Right cardiac atrium (tissue), 5 donors: ENCODE measurements around the gene PDIA6. TPM values are rescaled to one million over a fixed set of nuclear protein-coding genes. Genes with fewer than 3 reads are reported as not detected.

ENCODE experiments used
- ATAC-seq, 2 donors: fragments of 200-7000 bp; cut with Tn5 transposase; one replicate each; pipeline versions ENCODE4 v1.8.0 to v1.9.1; 2020; ENCODE audit warnings: moderate library complexity in 2 of 2, mild to moderate bottlenecking in 1 of 2
- DNase-seq, 3 donors: peaks; one replicate each; pipeline ENCODE4 v3.0.0-alpha.2; 2020
- H3K27ac ChIP-seq: one replicate; pipeline ENCODE4 v1.5.1; 2013; ENCODE audit warnings: mild to moderate bottlenecking, low read length, control low read depth, moderate library complexity
- H3K27me3 ChIP-seq: one replicate; pipeline ENCODE4 v1.6.1; 2013; ENCODE audit not compliant: control insufficient read depth, insufficient read depth
- H3K4me1 ChIP-seq: one replicate; pipeline ENCODE4 v1.6.1; 2013; ENCODE audit warnings: low read length; ENCODE audit not compliant: control insufficient read depth, insufficient read depth
- H3K4me3 ChIP-seq: one replicate; pipeline ENCODE4 v1.5.1; 2013; ENCODE audit warnings: low read length, control low read depth
- H3K9me3 ChIP-seq: one replicate; pipeline ENCODE4 v1.6.1; 2013; ENCODE audit warnings: low read length; ENCODE audit not compliant: control insufficient read depth
- WGBS: extraction: QIAGEN DNeasy Blood & Tissue Kit; methylation state at CpG from one replicate; pipeline ENCODE4 v1.1.7; 2013; 5-methylcytosine and 5-hydroxymethylcytosine counted together
- intact Hi-C, 4 donors: fragments of 100-400 bp; cut with DNase I; formaldehyde crosslinking; loops; one replicate each; pipeline versions ENCODE4 v1.11.0 to v1.14.0; 2022 to 2023
- polyA plus RNA-seq: library from polyadenylated mRNA; stranded (reverse); fragments of 200-250 nt; gene quantifications from one replicate; pipeline ENCODE4 v1.2.3, GENCODE V29; 2013
- total RNA-seq, 4 donors: library from RNA; stranded (reverse); fragmentation: NEBNext Ultra II Directional; extraction: Animal tissue kit (Norgen Biotek cat#: 25700); gene quantifications; one replicate each; pipeline ENCODE4 v1.2.1, GENCODE V29; 2021
- donor health status: healthy with polysubstance abuse.
- donor health status: DM: no; HTN: yes; CAD: no.
- donor health status: DM: no; HTN: no; CAD: no.
- donor health status: DM: no; HTN: yes; CAD: no; lungs with severe emphysema.
- donor health status: DM: yes; HTN: yes; CAD: no.

PDIA6 gene
- total and polyA plus RNA-seq, 5 donors: 75.7 to 148 (median 122) TPM

DNA sequence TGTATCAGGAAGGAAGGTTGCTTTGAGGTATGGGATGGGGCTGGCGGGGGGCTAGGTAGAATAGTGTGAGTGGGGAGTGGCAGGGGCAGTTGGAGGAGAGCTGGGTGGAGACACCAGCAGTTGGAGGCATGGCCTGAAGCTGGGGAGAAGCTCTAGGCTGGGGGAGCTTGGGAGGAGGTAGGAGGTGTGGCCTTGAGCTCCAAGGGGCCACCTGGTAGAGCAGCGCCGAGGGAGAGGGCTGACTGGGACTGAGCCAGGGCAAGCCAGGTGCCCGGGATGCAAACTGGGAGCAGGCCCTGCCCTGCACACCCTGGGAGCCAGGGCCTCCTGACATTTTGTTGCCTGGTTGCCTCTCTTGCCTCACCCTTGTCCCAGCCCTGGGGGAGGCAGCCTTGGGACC is 33.1 kb upstream of the PDIA6 start:
- DNase-seq: peak in 1 of 3 donors; percentile 67
- no peaks in the 10 kb centered on the region for H3K4me1 ChIP-seq
- peaks cover 6% of the 10 kb centered on the region for H3K9me3 ChIP-seq
- H3K27me3 ChIP-seq: no peaks in the 10 kb centered on the region
- peak overlapping the region; percentile 96 for H3K27ac ChIP-seq
- WGBS: 50% methylated on average over 4 of the region's 4 CpGs
- peak overlapping the region; percentile 69 for H3K4me3 ChIP-seq
- ATAC-seq: peak; percentile 33 to 46
- intact Hi-C loops: no loop called here

DNA sequence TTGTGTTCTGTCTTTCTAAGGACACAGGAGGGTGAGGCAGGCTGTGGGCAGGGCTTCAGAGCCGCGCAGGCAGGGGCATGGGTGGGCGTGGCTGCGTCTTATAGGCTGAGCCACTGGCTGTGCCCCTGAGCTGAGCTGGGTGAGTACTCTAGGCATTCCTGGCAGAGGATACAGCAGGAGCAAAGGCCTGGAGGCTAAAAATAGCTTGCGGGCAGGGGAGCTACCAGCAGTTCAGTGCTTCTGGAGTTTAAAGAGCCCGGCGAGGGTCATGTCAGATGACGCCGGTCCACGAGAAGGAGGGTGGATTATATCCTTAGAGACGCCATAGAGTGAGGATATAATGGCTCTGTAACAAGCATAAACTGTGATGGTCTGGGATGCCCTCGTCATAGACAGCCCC is 31.5 kb upstream of the PDIA6 start:
- no peaks in the 10 kb centered on the region for H3K27me3 ChIP-seq
- ATAC-seq: peak; percentile 89 to 90
- peak overlapping the region; percentile 69 for H3K4me3 ChIP-seq
- intact Hi-C loops: no loop called here
- H3K4me1 ChIP-seq: no peaks in the 10 kb centered on the region
- 22% methylated on average over 12 of the region's 12 CpGs for WGBS
- H3K27ac ChIP-seq: peak overlapping the region; percentile 79
- H3K9me3 ChIP-seq: peaks cover 6% of the 10 kb centered on the region
- DNase-seq: peak; percentile 76 to 91 (median 89)

DNA sequence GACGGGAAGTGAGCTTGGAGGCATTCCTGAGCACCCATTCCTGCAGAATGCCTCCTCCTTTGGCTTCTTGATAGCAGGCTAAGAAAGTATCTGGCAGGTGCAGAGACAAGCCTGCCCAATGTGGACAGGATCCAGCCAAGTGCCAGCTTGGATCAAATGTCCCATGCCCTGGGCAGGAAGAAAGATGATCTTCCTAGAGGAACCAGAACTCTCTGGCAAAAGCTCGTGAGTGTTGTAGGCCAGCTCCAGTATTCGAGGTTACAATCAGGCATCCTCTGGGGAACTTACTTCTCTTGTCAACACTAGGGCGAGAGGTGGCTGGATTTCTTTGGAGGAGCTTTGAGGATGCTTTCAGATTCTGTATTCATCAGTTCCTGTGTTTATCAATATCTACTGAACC is 29.9 kb upstream of the PDIA6 start:
- DNase-seq: no peak
- Histone ChIP-seq H3K27me3 (no peaks in the 10 kb centered on the region), H3K9me3 (peaks cover 6% of the 10 kb centered on the region), H3K4me3 (no peak overlapping the region), H3K27ac (no peak overlapping the region), H3K4me1 (no peaks in the 10 kb centered on the region)
- intact Hi-C loops: no loop called here
- 78% methylated on average over 4 of the region's 4 CpGs for WGBS
- ATAC-seq: no peak

DNA sequence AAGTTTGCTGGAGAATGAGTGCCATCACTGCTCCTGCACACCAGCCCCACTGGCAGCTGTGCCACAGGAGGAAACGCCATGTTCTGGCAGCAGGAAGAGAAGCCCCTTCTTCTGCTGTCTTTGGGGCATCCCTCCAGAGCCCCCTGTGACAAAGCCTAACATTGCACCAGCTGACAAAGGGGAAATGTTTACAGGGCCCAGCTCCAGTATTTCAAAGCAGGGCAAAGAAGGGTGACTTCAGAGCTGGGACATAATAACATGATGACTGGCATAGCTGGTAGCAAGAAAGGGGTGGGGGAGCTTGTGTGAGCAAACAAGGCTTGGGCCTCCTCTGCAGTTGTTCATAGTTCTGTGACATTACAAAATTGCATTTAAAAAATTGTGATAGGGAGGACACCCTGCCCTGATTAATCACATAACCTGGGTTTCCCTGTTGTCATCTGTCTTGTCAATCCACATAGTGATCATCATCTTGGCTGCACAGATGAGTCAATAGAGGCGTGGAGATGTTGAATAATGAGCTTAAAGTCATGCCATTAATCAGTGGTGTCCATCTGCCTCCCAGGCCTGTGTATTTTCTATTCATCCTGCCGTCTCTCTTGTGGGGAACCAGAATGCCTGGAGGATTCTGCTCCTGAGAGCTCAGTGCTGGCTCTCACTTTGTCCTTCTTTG is 29.1 kb upstream of the PDIA6 start:
- intact Hi-C loops: no loop called here
- ATAC-seq: no peak
- Histone ChIP-seq H3K4me1 (no peaks in the 10 kb centered on the region), H3K9me3 (peaks cover 6% of the 10 kb centered on the region), H3K4me3 (no peak overlapping the region), H3K27me3 (no peaks in the 10 kb centered on the region), H3K27ac (no peak overlapping the region)
- DNase-seq: no peak
- WGBS: 54% methylated on average over 3 of the region's 3 CpGs

- DNase-seq (peak in 2 of 3 donors; percentile 46 to 64), ATAC-seq (no peak)
- Histone ChIP-seq H3K27ac (no peak overlapping the region), H3K4me1 (no peaks in the 10 kb centered on the region), H3K27me3 (no peaks in the 10 kb centered on the region), H3K9me3 (peaks cover 6% of the 10 kb centered on the region), H3K4me3 (no peak overlapping the region)
- intact Hi-C loops: loop anchor here in 2 of 4 donors (5.0 to 10.0 kb wide), 2 partner anchors 45 to 67 kb away; no protein-coding TSS in a partner anchor
- 33% methylated on average over 8 of the region's 8 CpGs for WGBS
Measured at GRCh38 chr2:10839813-10840212, 27.2 kb upstream of the PDIA6 start.

DNA sequence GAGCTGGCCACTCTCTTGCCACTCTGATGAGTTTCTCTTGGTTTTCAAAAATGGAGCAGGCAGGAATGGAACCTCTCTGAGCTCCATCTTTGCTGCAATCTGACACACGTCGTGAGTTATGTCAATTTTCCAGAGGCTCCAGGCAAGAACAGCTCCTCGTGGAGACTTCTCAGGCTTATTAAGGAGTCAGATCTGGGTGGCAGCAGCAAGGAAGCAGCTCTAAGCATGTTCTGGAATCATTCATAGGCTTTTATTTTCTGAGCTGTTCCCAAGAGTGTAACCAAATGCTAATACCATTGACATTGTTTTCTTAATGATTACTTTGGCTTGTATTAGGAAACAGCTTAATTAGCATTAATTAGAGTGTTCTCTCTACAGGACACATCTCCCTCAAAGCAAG is 26.1 kb upstream of the PDIA6 start:
- WGBS: 47% methylated on average over 3 of the region's 3 CpGs
- ATAC-seq (no peak), DNase-seq (no peak)
- intact Hi-C loops: loop anchor here in 2 of 4 donors (5.0 to 10.0 kb wide), 2 partner anchors 46 to 69 kb away; no protein-coding TSS in a partner anchor
- H3K4me1 ChIP-seq: no peaks in the 10 kb centered on the region
- H3K27me3 ChIP-seq: no peaks in the 10 kb centered on the region
- peaks cover 6% of the 10 kb centered on the region for H3K9me3 ChIP-seq
- no peak overlapping the region for H3K4me3 ChIP-seq
- no peak overlapping the region for H3K27ac ChIP-seq

DNA sequence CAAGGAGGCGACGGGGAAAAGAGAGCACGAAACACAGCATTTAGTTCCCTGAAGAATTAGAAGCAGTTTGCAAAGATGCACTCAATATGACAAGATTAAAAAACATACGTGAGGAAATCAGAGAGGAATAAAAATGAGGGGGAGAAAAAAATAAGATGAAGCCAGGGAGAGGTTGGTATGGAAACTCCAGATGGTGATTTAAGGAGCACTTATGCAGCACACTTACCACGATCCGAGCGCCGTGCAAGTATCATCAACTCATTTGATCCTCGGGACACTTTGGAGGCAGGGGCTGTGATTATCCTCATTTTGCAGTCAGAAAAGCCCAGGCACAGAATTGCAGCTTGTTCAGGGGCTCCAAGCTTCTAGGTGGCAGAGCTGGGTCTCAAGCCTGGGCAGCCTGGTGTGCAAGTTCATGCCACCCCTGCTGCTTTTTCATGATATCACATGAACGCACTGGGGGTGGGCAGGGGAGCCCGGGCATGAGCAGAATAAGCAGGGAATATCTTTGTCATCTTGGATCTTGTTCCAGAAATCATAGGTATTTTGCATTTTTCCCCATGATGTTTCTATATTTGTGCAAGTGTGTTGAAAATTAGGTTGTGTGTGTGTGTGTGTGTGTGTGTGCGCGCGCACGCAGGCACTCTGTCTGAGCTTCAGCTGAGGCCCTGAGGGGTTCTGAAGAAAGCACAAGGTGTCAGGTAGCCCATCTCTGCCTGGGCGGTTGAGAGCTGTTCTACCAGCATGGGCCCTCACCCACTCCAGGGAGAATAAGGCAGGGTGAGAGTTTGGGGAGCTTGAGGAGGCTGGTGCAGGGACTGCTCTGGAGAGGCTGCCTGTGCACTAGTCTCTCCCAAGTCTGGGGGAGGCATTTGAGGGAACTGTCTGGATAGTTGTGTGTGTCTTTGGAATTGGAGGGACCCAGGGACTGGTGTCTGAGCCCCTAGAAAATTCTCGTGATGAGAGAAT is 25.0 kb upstream of the PDIA6 start:
- Histone ChIP-seq H3K27me3 (no peaks in the 10 kb centered on the region), H3K9me3 (peaks cover 6% of the 10 kb centered on the region), H3K4me1 (no peaks in the 10 kb centered on the region), H3K27ac (no peak overlapping the region), H3K4me3 (no peak overlapping the region)
- ATAC-seq: no peak
- 68% methylated on average over 17 of the region's 17 CpGs for WGBS
- intact Hi-C loops: loop anchor here in 2 of 4 donors (5.0 to 10.0 kb wide), 2 partner anchors 47 to 70 kb away; no protein-coding TSS in a partner anchor
- no peak for DNase-seq

DNA sequence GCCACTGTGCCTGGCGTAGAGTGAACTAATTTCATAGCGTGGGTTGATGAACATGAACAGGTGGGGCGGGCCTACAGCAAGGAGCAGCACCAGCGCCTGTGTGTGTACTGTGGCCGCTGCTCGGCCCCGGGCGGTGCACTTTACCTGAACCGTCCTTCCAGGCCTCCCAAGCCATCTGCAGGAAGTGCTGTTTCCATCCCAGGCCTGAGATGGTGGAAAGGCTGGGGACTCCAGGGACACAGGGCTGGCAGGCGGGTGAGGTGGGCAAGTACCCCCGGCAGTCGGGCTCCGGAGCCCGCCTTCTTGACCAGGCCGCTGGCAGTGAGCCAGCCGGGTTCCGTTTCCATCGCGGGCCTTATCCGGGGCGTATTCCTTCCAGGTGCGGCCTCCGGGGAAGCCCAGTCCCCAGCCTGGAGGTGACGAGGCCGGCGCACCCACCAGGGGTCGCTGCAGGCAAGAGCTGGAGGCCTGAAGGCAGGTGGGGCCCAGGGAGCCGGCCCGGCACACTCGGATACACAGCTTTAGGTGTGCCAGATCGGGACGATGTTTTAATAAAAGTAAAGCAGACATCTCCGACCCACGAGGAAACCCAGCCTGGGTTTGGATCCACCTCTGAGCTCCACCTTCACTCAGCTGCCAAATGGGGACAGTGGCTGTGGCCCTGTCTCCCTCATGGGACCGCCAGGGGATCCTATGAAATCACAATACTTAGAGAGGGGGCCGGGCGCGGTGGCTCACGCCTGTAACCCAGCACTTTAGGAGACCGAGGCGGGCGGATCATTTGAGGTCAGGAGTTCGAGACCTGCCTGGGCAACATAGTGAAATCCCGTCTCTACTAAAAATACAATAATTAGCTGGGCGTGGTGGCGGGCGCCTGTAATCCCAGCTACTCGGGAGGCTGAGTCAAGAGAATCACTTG is 22.7 kb upstream of the PDIA6 start:
- ATAC-seq: peak; percentile 77 to 79
- Histone ChIP-seq H3K4me1 (no peaks in the 10 kb centered on the region), H3K27ac (no peak overlapping the region), H3K27me3 (no peaks in the 10 kb centered on the region), H3K4me3 (no peak overlapping the region), H3K9me3 (no peaks in the 10 kb centered on the region)
- intact Hi-C loops: loop anchor here in 3 of 4 donors (2.0 to 10.0 kb wide), 3 partner anchors 49 to 289 kb away; no protein-coding TSS in a partner anchor
- peak; percentile 61 to 89 (median 87) for DNase-seq
- WGBS: 44% methylated on average over 48 of the region's 48 CpGs

DNA sequence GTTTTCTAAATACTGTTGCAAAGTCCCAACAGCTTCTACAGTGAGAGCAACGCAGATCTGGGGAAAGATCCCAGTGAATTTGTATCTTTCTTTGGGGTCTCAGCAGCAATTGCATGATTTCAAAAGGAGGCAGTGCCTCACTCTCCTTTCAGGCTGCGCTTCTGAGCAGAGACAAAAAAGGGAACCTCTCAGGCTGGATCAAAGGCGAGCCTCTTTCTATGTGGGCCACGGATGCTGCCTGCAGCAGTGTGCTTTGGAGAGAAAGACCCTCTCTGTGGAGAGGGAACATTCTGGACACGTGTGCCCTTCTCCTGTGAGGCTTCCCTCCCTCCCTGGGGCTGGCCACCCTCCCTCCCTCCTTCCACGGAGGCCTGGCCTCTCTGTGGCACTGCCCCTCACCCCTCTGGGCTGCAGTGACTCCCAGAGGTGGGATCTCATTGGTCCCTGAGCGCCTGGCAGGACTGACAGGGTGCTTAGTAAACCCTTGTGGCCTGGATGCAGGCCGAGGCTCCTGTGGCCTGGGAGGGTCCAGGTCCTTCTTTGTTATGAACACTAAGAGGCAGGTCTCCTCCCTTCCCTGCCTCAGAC is 21.6 kb upstream of the PDIA6 start:
- 80% methylated on average over 8 of the region's 8 CpGs for WGBS
- H3K27me3 ChIP-seq: no peaks in the 10 kb centered on the region
- no peak for ATAC-seq
- intact Hi-C loops: loop anchor here in 2 of 4 donors (2.0 to 10.0 kb wide), 4 partner anchors 51 to 291 kb away; no protein-coding TSS in a partner anchor
- H3K4me1 ChIP-seq: no peaks in the 10 kb centered on the region
- no peaks in the 10 kb centered on the region for H3K9me3 ChIP-seq
- peak in 1 of 3 donors; percentile 37 for DNase-seq
- no peak overlapping the region for H3K27ac ChIP-seq
- H3K4me3 ChIP-seq: no peak overlapping the region

DNA sequence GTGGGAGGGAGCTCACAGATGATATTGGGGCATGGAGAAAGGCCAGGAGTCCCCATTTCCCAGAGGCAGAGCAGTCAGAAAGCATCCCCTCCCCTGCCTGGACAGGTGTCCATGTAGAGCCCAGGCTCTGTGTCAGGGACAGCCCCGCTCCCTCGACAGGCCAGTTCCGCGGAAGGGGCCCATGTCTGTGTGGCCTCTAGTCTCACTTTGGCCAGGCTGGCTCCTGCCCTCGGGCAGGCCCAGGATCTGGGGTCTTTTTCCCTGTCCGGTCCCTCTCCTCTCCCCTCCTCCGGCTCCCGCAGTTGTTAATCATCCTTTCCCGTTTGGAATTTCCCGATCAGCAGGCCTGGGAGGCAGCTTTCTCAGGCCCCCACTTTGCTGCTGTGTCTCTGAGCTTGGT is 20.4 kb upstream of the PDIA6 start:
- peak in 1 of 3 donors; percentile 28 for DNase-seq
- no peaks in the 10 kb centered on the region for H3K9me3 ChIP-seq
- intact Hi-C loops: loop anchor here in 3 of 4 donors (2.0 to 10.0 kb wide), 4 partner anchors 52 to 292 kb away; no protein-coding TSS in a partner anchor
- H3K27ac ChIP-seq: no peak overlapping the region
- no peaks in the 10 kb centered on the region for H3K4me1 ChIP-seq
- WGBS: 74% methylated on average over 10 of the region's 10 CpGs
- ATAC-seq: no peak
- no peaks in the 10 kb centered on the region for H3K27me3 ChIP-seq
- H3K4me3 ChIP-seq: no peak overlapping the region
